Activated naive CD4-positive, alpha-beta T cell (primary cell): ENCODE measurements around the gene LMAN1.

Experiments used
- DNase-seq, 4 experiments: peaks; one replicate each; lab custom pipeline; 2025; lab: John Stamatoyannopoulos, UW

The LMAN1 gene

DNA sequence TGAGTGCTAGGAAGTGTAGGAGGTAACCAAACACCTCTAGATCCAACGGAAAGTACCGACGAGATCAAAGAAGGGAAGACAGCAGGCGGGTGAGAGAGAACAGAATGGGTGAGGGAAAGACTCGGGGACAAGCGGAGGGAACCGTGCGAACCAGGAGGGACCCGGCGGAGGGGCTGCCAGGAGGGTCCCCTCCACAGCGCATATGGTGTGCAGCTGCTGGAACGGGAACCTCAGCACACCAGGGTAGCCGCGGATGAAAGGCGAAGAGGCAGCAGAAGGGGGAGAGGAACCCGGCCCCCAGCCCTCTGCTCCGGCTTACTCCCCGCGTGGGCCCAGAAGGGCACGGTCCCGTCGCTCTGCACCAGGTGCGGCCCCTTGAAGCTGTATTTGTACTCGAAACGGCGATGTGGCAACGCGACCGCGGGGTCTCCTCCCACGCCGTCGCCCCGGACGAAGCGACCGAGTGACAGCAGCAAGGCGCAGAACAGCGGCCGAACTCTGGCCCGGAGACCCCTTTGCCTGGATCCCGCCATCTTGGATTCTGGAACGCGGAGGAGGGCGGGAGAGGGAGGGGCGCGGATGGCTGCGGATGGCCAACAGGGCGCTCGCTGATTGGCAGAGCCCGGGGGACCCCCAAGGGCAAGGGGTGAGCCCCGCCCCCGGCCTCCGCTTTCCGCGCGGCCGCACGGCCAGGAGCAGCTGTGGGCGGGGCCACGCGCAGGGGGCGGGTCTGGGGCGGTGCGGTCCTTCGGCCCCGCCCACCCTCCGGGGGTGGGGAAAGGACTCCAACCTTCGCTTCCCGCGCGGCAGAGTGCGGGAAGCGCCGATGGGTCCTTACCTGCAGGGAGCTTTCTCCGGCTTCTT lies at the start of gene LMAN1:
LMAN1 (minus strand) TSS at position 554 of the 864 bp plus-strand sequence; CDS start at position 533, 21 bp downstream.
- DNase-seq, result peak; percentile 75 to 84 (median 80)

DNA sequence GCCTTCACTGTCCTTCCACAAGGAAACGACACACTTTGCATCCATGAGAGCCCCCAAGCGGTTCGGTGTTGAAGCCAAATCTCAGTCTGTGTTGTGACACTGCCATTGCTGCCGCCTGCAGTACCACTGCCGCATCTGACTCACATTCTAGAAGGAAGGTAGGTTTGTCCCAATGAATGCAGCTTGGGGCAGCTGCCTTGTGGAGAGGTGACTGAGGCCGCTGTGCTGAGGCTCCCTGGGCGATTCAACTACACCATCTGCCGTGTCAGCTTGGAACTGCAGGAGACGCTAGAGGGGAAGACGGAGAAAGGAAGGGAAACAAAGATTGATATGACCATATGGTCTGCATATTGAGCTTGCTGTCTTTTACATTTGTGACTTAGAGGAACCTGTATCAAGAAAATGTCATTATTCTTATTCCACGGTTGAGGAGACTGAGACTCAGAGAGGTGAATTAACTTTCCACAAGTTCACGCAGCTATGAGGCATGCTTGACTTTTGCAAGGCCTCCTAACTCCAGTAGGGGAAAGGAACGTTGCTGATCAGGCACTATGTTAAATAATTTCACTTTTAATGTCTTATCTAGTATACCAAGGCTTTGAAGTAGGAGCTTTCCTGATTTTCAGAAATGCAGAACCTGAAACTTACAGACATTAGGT lies 43.5 kb upstream of the LMAN1 start:
- peak; percentile 21 to 56 (median 36) for DNase-seq

- no peak for DNase-seq
Observed at GRCh38 chr18:59400407-59400806, 41.3 kb upstream of the LMAN1 start.

GRCh38 chr18:59395226-59396175 lies 36.4 kb upstream of the LMAN1 start:
- DNase-seq, result no peak

DNA sequence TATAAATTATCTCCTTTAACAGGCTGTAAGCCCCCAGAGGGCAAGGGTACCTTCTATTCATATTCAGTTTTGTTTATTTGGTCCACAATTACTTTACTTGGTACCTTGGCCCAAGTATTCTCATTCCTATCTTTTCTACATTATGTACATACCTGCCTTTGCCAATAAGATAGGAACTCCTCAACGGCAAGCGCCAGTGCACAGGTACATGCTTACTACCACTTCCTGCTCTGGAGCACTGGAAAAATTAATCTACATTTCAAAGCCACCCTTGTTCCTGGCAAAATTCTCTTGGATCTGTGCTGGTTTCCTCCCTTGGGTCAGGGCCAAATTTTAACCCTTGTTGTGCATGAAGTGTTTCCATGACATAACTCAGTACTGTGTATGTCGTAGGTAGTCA lies 34.3 kb upstream of the LMAN1 start:
- no peak for DNase-seq

DNA sequence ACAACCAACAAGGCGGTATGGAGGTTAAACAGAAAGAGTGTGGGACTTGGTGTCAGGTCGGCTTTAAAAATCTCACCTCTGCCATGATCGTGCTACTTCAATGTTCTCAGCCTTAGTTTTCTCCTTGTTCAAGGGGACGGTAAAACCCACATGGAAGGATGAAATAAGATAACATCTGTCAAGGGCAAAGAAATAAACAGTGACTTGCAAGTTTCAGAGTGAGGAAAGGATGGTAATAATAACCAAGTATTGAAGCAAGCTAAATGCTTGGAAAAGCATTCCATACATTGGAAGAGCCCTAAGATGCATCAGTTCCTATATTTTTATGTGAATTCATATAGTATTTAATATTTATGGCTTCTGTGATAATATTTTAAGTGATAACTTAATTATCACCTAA lies 29.8 kb upstream of the LMAN1 start:
- DNase-seq, result no peak

DNA sequence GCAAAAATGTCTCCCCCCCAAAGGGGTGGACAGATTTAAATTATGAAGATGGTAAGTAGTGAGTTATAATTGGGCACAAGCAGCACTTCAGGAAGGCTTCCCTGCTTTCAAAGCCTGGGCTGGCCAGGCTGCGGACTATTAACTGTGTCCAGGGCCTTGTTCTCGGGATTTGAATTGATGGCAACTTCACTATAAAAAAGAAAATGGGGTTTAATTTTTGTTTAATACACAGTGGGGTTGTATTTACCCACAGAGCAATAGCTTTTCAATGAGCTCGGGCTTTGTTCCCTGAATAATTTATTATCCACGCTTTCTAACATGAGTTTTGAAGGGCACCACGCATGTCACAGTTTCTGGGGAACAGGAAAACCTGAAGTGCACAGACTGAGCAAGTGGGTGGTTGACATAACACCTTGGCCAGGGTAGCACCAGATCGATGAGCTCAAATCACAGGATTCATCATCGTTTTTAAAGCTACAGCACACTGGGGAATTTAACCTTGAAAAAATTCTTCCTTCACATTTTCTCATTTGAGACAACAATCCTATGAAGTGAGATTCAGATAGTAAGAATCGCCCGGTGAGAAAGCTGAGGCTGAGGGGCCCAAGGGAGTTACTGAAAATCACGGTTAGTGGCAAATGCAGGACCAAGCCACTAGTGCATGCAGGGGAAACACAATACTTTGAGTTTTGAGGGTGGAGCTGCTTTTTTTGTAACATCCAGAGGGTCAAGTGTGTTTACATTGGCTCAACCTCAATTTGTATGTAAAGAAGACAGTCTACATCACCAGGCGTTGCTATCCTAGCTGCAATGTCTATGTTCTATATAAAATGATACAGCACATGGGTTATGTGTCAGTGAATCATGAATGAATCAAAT lies 28.9 kb upstream of the LMAN1 start:
- no peak for DNase-seq

GRCh38 chr18:59386909-59387686 lies 28.0 kb upstream of the LMAN1 start:
- DNase-seq, result no peak

DNA sequence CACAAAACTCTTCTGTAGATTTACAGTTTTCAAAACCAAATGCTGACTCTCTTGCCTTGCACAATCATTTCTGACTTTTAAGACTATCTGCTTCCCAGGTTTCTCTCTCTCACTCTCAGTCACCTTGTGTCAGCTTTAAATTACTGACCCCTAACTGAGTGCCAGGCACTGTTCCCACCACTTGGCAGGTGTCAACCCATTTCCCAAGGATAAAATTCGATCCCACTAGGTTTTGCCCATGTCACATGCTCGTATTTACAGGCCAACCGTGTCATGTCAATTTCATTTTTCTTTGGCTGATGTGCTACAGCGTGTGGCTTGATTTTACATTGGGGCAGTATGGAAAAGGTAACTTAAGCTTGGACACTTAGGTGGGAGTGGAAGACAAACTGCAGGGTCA lies 26.1 kb upstream of the LMAN1 start:
- DNase-seq, result no peak

- DNase-seq, result no peak
Observed at GRCh38 chr18:59383851-59384250, 24.8 kb upstream of the LMAN1 start.

GRCh38 chr18:59382383-59382782 lies 23.3 kb upstream of the LMAN1 start:
- DNase-seq, result no peak

DNA sequence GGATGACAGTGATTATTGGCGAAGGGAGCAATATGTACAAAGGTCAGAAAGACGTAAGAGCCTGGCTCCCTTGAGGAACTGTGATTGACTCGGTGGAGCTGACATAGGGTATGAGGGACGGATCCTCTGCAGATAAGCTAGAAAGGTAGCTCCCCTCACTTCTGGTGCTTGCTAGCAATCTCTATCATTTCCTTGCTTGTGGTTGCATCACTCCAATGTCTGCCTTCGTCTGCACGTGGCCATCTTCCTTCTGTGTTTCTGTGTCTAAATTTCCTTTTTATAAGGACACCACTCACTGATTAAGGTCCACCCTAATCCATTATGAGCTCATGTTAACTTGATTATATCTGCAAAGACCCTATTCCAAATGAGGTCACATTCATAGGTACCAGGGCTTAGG lies 22.9 kb upstream of the LMAN1 start:
- DNase-seq, result no peak

GRCh38 chr18:59380706-59381105 lies 21.6 kb upstream of the LMAN1 start:
- DNase-seq, result no peak

GRCh38 chr18:59379772-59380522 lies 20.9 kb upstream of the LMAN1 start:
- DNase-seq, result no peak

DNA sequence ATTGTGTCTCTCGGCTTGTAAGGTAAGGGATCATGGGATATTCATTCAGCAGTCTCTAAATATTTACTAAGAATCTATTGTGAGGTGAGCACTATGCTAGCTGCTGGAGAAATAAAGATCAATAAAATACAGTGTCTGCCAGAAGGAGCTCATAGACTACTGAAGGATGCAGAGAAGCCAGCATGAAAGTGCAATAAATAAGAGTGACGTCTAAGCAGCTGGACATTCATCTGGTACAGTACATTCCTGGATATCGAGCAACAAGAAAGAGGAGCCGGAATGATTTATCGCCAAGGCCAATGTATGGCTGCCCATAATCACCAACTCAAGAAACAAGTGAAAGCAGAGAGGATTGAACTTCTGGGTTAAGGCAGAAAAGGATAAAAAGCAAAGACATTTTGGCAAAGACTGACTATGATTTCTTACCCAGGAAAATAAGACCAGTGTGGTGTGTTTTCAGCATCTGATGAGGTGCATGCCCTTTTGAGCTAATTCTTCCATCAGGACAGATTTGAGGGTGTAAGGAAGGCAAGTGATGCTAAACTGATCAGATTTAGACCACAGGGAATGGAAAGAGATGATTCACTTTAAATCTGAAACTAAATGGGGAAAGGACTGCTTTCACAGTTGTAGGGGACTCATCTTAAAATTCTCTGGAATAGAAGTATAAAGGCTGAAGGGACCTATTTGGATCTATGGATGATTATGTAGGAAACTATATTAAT lies 18.7 kb upstream of the LMAN1 start:
- DNase-seq, result no peak

GRCh38 chr18:59376351-59376935 lies 17.4 kb upstream of the LMAN1 start:
- no peak for DNase-seq

DNA sequence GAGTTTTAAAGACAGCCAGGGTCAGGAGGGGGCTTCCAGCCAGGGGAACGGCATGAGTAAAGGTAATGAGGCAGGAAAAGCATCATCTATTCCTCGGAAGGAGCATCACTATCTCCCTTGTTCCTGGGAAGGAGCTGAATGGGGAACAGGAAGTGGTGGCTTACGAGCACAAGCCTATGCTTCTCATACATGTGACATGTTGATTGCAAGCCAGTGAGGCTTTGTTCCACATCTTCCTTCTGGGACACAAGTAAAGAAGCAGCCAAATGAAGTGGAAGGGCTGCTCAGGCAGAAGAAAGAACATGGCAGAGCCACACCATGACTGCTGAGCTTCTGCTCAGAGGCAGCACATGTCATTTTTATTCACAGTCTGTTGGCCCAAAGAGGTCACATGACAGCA lies 15.1 kb upstream of the LMAN1 start:
- DNase-seq, result no peak

DNA sequence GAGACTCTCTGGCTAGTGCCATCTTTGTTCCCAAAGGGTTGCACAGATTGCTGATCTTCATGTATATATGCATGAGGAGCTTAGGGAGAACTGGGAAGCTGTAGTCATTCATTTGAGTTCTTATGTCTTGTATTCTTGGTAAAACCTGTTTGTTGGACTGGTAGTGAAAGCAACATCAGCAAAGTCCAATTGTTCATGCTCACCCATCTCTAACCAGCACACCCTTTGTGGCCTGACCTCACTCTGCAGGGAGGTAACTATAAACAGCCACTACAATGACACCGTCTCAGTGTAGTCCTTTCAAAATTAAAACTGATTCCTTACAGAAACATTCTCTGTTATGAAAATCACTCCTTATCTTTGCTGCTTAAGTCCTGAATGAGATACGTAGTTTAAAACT lies 13.9 kb upstream of the LMAN1 start:
- DNase-seq, result no peak

DNA sequence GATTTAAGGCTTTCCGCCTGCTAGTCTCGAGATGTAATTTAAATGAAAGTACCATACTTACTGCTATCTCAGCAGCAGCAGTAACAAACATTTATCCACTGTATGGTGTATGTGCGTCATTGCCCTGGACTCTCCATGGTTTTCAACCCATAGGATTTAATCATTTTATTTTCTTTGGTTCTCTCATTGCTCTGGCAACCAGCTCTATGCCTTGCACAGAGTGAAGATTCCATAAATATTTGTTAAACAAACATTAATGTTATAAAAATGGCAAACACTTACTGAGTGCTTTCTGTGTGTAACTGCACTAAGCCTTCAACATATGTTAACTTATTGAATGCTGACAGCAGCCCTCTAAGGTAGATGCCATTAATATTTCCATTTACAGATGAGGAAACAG lies 1.3 kb upstream of the LMAN1 start:
- no peak for DNase-seq
